ENCODE data around the gene XRCC4. TPM values are rescaled to one million over a fixed set of nuclear protein-coding genes. Genes with fewer than 3 reads are reported as not detected.

The XRCC4 gene
- polyA plus RNA-seq, 2 donors, result 2.7 to 5.1 TPM

GRCh38 chr5:83192947-83193346, 115.6 kb downstream of the XRCC4 start:
- Histone ChIP-seq H3K27me3 (ENCODE audit: control insufficient read depth in 1 of 2, insufficient read depth in 2 of 2, low read length in 2 of 2) (no peaks in the 10 kb centered on the region), H3K4me1 (ENCODE audit: control insufficient read depth in 2 of 2, insufficient read depth in 2 of 2, low read length in 1 of 2) (no peaks in the 10 kb centered on the region), H3K36me3 (ENCODE audit: control insufficient read depth in 2 of 2, insufficient read depth in 2 of 2, low read length in 1 of 2) (no peaks in the 10 kb centered on the region), H3K9me3 (ENCODE audit: control insufficient read depth in 2 of 2, insufficient read depth in 1 of 2, low read depth in 1 of 2, low read length in 1 of 2) (no peaks in the 10 kb centered on the region), H3K27ac (ENCODE audit: low read depth in 2 of 2, low read length in 1 of 2) (no peak overlapping the region), H3K4me3 (ENCODE audit: low read depth in 1 of 2, low read length in 2 of 2) (no peak overlapping the region)
- WGBS, 2 donors, result 85% methylated on average over 5 of the region's 5 CpGs

GRCh38 chr5:83197326-83197967, 120.1 kb downstream of the XRCC4 start:
- H3K4me1 ChIP-seq (ENCODE audit: control insufficient read depth in 2 of 2, insufficient read depth in 2 of 2, low read length in 1 of 2), result no peaks in the 10 kb centered on the region
- H3K27me3 ChIP-seq (ENCODE audit: control insufficient read depth in 1 of 2, insufficient read depth in 2 of 2, low read length in 2 of 2), result no peaks in the 10 kb centered on the region
- peaks cover 0 to 2% of the 10 kb centered on the region in 2 donors for H3K36me3 ChIP-seq (ENCODE audit: control insufficient read depth in 2 of 2, insufficient read depth in 2 of 2, low read length in 1 of 2)
- no peak overlapping the region for H3K27ac ChIP-seq (ENCODE audit: low read depth in 2 of 2, low read length in 1 of 2)
- 80 to 83% methylated on average over 2 of the region's 2 CpGs for WGBS, 2 donors
- H3K9me3 ChIP-seq (ENCODE audit: control insufficient read depth in 2 of 2, insufficient read depth in 1 of 2, low read depth in 1 of 2, low read length in 1 of 2), result no peaks in the 10 kb centered on the region
- H3K4me3 ChIP-seq (ENCODE audit: low read depth in 1 of 2, low read length in 2 of 2), result no peak overlapping the region

DNA sequence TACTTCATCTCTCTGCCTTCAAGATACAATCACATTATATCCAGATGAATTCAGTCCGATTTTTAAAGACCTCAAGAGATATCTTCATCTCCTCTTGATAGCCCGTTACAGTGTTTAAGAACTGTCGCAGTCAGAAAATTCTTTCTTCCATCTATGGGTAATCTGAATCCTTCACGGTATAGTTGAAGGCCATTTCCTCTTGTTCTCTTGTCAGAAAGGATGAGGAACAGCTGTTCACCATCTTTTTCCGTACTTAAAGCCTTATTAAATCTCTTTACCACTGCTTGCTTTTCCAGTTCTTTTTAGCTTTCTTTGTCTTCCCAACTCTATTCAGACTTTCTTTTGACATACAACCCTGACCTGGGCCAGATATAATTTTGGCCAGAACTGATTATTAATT, 121.8 kb downstream of the XRCC4 start:
- no peaks in the 10 kb centered on the region for H3K4me1 ChIP-seq (ENCODE audit: control insufficient read depth in 2 of 2, insufficient read depth in 2 of 2, low read length in 1 of 2)
- no peak overlapping the region for H3K27ac ChIP-seq (ENCODE audit: low read depth in 2 of 2, low read length in 1 of 2)
- no peak overlapping the region for H3K4me3 ChIP-seq (ENCODE audit: low read depth in 1 of 2, low read length in 2 of 2)
- H3K36me3 ChIP-seq (ENCODE audit: control insufficient read depth in 2 of 2, insufficient read depth in 2 of 2, low read length in 1 of 2), result peaks cover 0 to 2% of the 10 kb centered on the region in 2 donors
- H3K27me3 ChIP-seq (ENCODE audit: control insufficient read depth in 1 of 2, insufficient read depth in 2 of 2, low read length in 2 of 2), result no peaks in the 10 kb centered on the region
- no peaks in the 10 kb centered on the region for H3K9me3 ChIP-seq (ENCODE audit: control insufficient read depth in 2 of 2, insufficient read depth in 1 of 2, low read depth in 1 of 2, low read length in 1 of 2)
- WGBS, 2 donors, result 77 to 78% methylated on average over 5 of the region's 5 CpGs

GRCh38 chr5:83204651-83205050, 127.3 kb downstream of the XRCC4 start:
- H3K36me3 ChIP-seq (ENCODE audit: control insufficient read depth in 2 of 2, insufficient read depth in 2 of 2, low read length in 1 of 2), result peaks cover 0 to 2% of the 10 kb centered on the region in 2 donors
- 95 to 97% methylated on average over 1 of the region's 1 CpG for WGBS, 2 donors
- no peak overlapping the region for H3K4me3 ChIP-seq (ENCODE audit: low read depth in 1 of 2, low read length in 2 of 2)
- no peaks in the 10 kb centered on the region for H3K9me3 ChIP-seq (ENCODE audit: control insufficient read depth in 2 of 2, insufficient read depth in 1 of 2, low read depth in 1 of 2, low read length in 1 of 2)
- no peaks in the 10 kb centered on the region for H3K27me3 ChIP-seq (ENCODE audit: control insufficient read depth in 1 of 2, insufficient read depth in 2 of 2, low read length in 2 of 2)
- no peak overlapping the region for H3K27ac ChIP-seq (ENCODE audit: low read depth in 2 of 2, low read length in 1 of 2)
- H3K4me1 ChIP-seq (ENCODE audit: control insufficient read depth in 2 of 2, insufficient read depth in 2 of 2, low read length in 1 of 2), result no peaks in the 10 kb centered on the region

DNA sequence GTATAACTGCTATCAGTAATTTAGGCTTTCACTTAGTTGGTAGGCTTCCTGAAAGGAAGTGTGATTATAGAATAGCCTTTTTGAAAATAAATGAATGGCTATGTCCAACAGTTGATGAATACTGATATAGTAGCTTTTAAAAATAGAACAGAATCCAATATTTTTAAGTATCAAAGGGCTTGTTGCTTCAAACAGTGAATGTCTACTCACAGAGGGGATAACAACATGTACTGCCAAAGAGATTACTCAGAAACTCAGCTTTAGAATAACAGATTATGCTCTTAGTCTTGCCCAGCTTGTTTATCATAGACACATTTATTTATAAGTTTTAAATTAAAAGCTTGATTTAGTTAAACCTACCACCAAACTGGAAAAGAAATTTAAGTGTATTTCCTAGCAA, 132.6 kb downstream of the XRCC4 start:
- H3K4me3 ChIP-seq (ENCODE audit: low read depth in 1 of 2, low read length in 2 of 2), result no peak overlapping the region
- no peaks in the 10 kb centered on the region for H3K27me3 ChIP-seq (ENCODE audit: control insufficient read depth in 1 of 2, insufficient read depth in 2 of 2, low read length in 2 of 2)
- H3K36me3 ChIP-seq (ENCODE audit: control insufficient read depth in 2 of 2, insufficient read depth in 2 of 2, low read length in 1 of 2), result no peaks in the 10 kb centered on the region
- no peaks in the 10 kb centered on the region for H3K4me1 ChIP-seq (ENCODE audit: control insufficient read depth in 2 of 2, insufficient read depth in 2 of 2, low read length in 1 of 2)
- H3K9me3 ChIP-seq (ENCODE audit: control insufficient read depth in 2 of 2, insufficient read depth in 1 of 2, low read depth in 1 of 2, low read length in 1 of 2), result no peaks in the 10 kb centered on the region
- H3K27ac ChIP-seq (ENCODE audit: low read depth in 2 of 2, low read length in 1 of 2), result no peak overlapping the region

DNA sequence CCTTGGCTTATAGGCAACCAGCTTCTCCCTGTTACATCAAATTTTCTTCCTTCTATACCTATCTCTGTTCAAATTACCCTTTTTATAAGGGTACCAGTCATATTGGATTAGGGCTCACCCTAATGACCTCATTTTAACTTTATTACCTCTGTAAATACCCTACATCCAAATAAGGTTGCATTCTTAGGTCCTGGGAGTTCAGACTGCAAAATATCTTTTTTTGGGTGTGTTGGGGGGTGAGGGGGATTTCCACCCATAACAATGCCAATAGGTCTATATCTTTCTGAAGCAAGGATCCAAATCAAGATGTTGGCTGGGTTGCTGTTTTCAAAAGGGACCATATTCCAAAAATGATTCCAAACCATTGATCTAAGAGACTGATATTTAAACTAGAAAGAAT, 141.7 kb downstream of the XRCC4 start:
- H3K9me3 ChIP-seq (ENCODE audit: control insufficient read depth in 2 of 2, insufficient read depth in 1 of 2, low read depth in 1 of 2, low read length in 1 of 2), result no peaks in the 10 kb centered on the region
- H3K36me3 ChIP-seq (ENCODE audit: control insufficient read depth in 2 of 2, insufficient read depth in 2 of 2, low read length in 1 of 2), result no peaks in the 10 kb centered on the region
- H3K27ac ChIP-seq (ENCODE audit: low read depth in 2 of 2, low read length in 1 of 2), result no peak overlapping the region
- no peaks in the 10 kb centered on the region for H3K4me1 ChIP-seq (ENCODE audit: control insufficient read depth in 2 of 2, insufficient read depth in 2 of 2, low read length in 1 of 2)
- no peaks in the 10 kb centered on the region for H3K27me3 ChIP-seq (ENCODE audit: control insufficient read depth in 1 of 2, insufficient read depth in 2 of 2, low read length in 2 of 2)
- no peak overlapping the region for H3K4me3 ChIP-seq (ENCODE audit: low read depth in 1 of 2, low read length in 2 of 2)

DNA sequence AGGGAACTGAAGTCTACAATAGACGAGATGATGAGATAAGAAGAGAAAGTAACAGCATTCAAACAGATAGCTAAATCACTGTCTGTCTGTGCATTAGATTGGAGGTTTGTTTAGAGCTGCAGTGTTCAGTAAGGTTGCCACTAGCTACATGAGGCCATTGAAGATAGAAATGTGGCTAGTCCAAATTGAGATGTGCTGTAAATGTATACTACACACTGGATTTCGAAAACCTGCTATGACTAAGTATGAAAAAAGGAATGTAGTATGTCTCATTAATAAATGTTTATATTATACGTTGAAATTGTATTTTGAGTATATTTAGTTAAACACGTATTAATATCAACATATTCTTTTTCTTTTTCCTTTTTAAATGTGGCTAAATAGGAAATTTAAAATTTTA, 142.1 kb downstream of the XRCC4 start:
- WGBS, 2 donors, result 66 to 70% methylated on average over 4 of the region's 4 CpGs
- Histone ChIP-seq H3K27me3 (ENCODE audit: control insufficient read depth in 1 of 2, insufficient read depth in 2 of 2, low read length in 2 of 2) (no peaks in the 10 kb centered on the region), H3K4me1 (ENCODE audit: control insufficient read depth in 2 of 2, insufficient read depth in 2 of 2, low read length in 1 of 2) (no peaks in the 10 kb centered on the region), H3K4me3 (ENCODE audit: low read depth in 1 of 2, low read length in 2 of 2) (no peak overlapping the region), H3K9me3 (ENCODE audit: control insufficient read depth in 2 of 2, insufficient read depth in 1 of 2, low read depth in 1 of 2, low read length in 1 of 2) (no peaks in the 10 kb centered on the region), H3K27ac (ENCODE audit: low read depth in 2 of 2, low read length in 1 of 2) (no peak overlapping the region), H3K36me3 (ENCODE audit: control insufficient read depth in 2 of 2, insufficient read depth in 2 of 2, low read length in 1 of 2) (no peaks in the 10 kb centered on the region)

DNA sequence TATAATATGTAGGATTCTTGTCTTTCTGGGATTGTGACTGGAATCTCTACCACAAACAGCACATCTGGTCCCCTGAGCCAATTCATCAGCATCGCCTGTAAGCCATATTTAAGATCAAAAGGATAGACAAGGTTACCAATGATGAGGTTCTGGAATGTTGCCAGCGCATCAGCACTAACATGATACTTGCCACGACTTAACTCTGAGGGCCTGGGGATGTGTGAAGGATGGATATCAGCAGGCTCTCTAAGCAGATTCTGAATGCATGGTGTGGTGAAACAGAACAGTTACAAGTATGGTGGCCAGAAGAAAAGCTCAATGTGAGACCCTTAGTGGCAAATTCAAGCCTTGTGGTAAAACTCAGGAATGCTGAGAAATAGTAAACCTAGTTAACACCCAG, 143.0 kb downstream of the XRCC4 start:
- Histone ChIP-seq H3K4me3 (ENCODE audit: low read depth in 1 of 2, low read length in 2 of 2) (no peak overlapping the region), H3K27ac (ENCODE audit: low read depth in 2 of 2, low read length in 1 of 2) (no peak overlapping the region), H3K27me3 (ENCODE audit: control insufficient read depth in 1 of 2, insufficient read depth in 2 of 2, low read length in 2 of 2) (no peaks in the 10 kb centered on the region), H3K36me3 (ENCODE audit: control insufficient read depth in 2 of 2, insufficient read depth in 2 of 2, low read length in 1 of 2) (no peaks in the 10 kb centered on the region), H3K4me1 (ENCODE audit: control insufficient read depth in 2 of 2, insufficient read depth in 2 of 2, low read length in 1 of 2) (no peaks in the 10 kb centered on the region), H3K9me3 (ENCODE audit: control insufficient read depth in 2 of 2, insufficient read depth in 1 of 2, low read depth in 1 of 2, low read length in 1 of 2) (no peaks in the 10 kb centered on the region)
- WGBS, 2 donors, result 72 to 80% methylated on average over 3 of the region's 3 CpGs

GRCh38 chr5:83222906-83223305, 145.6 kb downstream of the XRCC4 start:
- Histone ChIP-seq H3K36me3 (ENCODE audit: control insufficient read depth in 2 of 2, insufficient read depth in 2 of 2, low read length in 1 of 2) (no peaks in the 10 kb centered on the region), H3K4me3 (ENCODE audit: low read depth in 1 of 2, low read length in 2 of 2) (no peak overlapping the region), H3K27me3 (ENCODE audit: control insufficient read depth in 1 of 2, insufficient read depth in 2 of 2, low read length in 2 of 2) (no peaks in the 10 kb centered on the region), H3K4me1 (ENCODE audit: control insufficient read depth in 2 of 2, insufficient read depth in 2 of 2, low read length in 1 of 2) (no peaks in the 10 kb centered on the region), H3K9me3 (ENCODE audit: control insufficient read depth in 2 of 2, insufficient read depth in 1 of 2, low read depth in 1 of 2, low read length in 1 of 2) (no peaks in the 10 kb centered on the region), H3K27ac (ENCODE audit: low read depth in 2 of 2, low read length in 1 of 2) (no peak overlapping the region)
- WGBS, 2 donors, result 50 to 71% methylated on average over 2 of the region's 2 CpGs

- Histone ChIP-seq H3K27me3 (ENCODE audit: control insufficient read depth in 1 of 2, insufficient read depth in 2 of 2, low read length in 2 of 2) (no peaks in the 10 kb centered on the region), H3K27ac (ENCODE audit: low read depth in 2 of 2, low read length in 1 of 2) (no peak overlapping the region), H3K4me3 (ENCODE audit: low read depth in 1 of 2, low read length in 2 of 2) (no peak overlapping the region), H3K36me3 (ENCODE audit: control insufficient read depth in 2 of 2, insufficient read depth in 2 of 2, low read length in 1 of 2) (no peaks in the 10 kb centered on the region), H3K4me1 (ENCODE audit: control insufficient read depth in 2 of 2, insufficient read depth in 2 of 2, low read length in 1 of 2) (no peaks in the 10 kb centered on the region), H3K9me3 (ENCODE audit: control insufficient read depth in 2 of 2, insufficient read depth in 1 of 2, low read depth in 1 of 2, low read length in 1 of 2) (no peaks in the 10 kb centered on the region)
- 90 to 92% methylated on average over 2 of the region's 2 CpGs for WGBS, 2 donors
Measured at GRCh38 chr5:83227611-83228010, 150.3 kb downstream of the XRCC4 start.
